ENCODE measurements around the gene EYA4.

EYA4 gene

GRCh38 chr6:133568970-133569889, 328.1 kb downstream of the EYA4 start:
- DNase-seq, result peak in 6 of 56 donors; percentile 1 to 38 (median 16)

- DNase-seq, result no peak
These were observed 330.5 kb downstream of the EYA4 start for GRCh38 chr6:133571681-133572080.

GRCh38 chr6:133577851-133578250, 336.7 kb downstream of the EYA4 start:
- DNase-seq, result no peak
